Spleen (tissue), 7 donors: ENCODE measurements around the gene VWC2.

Source experiments
- CTCF ChIP-seq, 11 experiments: fragments of 200-600 bp in 7 of 11; fragments of 450-650 bp in 4 of 11; sonication (generic) in 4 of 11; IDR thresholded peaks in 8 of 11; conservative IDR thresholded peaks in 3 of 11; 1 replicate in 7 of 11; 2 replicates in 4 of 11; pipeline versions ENCODE4 v1.4.0 to v1.8.0; 2016 to 2021; ENCODE audit warnings: antibody characterized with exemption in 11 of 11, inconsistent platforms in 4 of 11, mild to moderate bottlenecking in 1 of 11
- POLR2A ChIP-seq, 3 donors: fragments of 450-650 bp; IDR thresholded peaks; one replicate each; pipeline ENCODE4 v1.5.1; 2017; ENCODE audit warnings: antibody characterized with exemption in 3 of 3, mild to moderate bottlenecking in 1 of 3
- POLR2AphosphoS5 ChIP-seq, 3 donors: sonication (generic); formaldehyde crosslinking; IDR thresholded peaks; one replicate each; pipeline ENCODE4 v1.5.1; 2017; ENCODE audit warnings: antibody characterized with exemption in 3 of 3
- donor health status: DM: no; HTN: no; CAD: no; lungs with moderate emphysema.
- donor health status: DM: no; HTN: no; CAD: no.
- donor health status: DM: no; HTN: no; CAD: no.

- TF ChIP-seq CTCF (IDR thresholded peaks at IDR 0.05 in 8 of 11, conservative IDR thresholded peaks at IDR 0.05 in 3 of 11) (no peak), POLR2AphosphoS5 (IDR thresholded peaks at IDR 0.05) (no peak), POLR2A (IDR thresholded peaks at IDR 0.05) (no peak)
Measured at GRCh38 chr7:49767719-49768118, 5.7 kb upstream of the VWC2 start.
